ENCODE results near the gene DUS3L. TPM values are rescaled to one million over a fixed set of nuclear protein-coding genes. Genes with fewer than 3 reads are reported as not detected.

DUS3L gene
- 10 to 100 TPM; 22.3 to 33.2 (median 27.3) TPM for polyA plus RNA-seq (ENCODE audit: insufficient read depth in 1 of 5, insufficient read length in 5 of 5, low replicate concordance in 1 of 5)
- long read RNA-seq, donor 1, partial matches to known transcripts, result 7 of 9 reads
- long read RNA-seq, donor 1, other reads (novel, unspliced or antisense), result 0 of 9 reads
- long read RNA-seq, donor 2, partial matches to known transcripts, result 0 of 2 reads
- long read RNA-seq, donor 2, other reads (novel, unspliced or antisense), result 0 of 2 reads
- long read RNA-seq, donor 3, transcript DUS3L-201 (13 exons, 2,113 nt), result major isoform, 6 of 8 reads
- long read RNA-seq, donor 3, partial matches to known transcripts, result 0 of 8 reads
- long read RNA-seq, donor 3, other reads (novel, unspliced or antisense), result 0 of 8 reads
- long read RNA-seq, donor 4, partial matches to known transcripts, result 5 of 7 reads
- long read RNA-seq, donor 4, other reads (novel, unspliced or antisense), result 0 of 7 reads
- long read RNA-seq, donor 5, partial matches to known transcripts, result 5 of 7 reads
- long read RNA-seq, donor 5, other reads (novel, unspliced or antisense), result 0 of 7 reads
- long read RNA-seq, donor 6, partial matches to known transcripts, result 0 of 4 reads
- long read RNA-seq, donor 6, other reads (novel, unspliced or antisense), result 0 of 4 reads
- long read RNA-seq, donor 7, partial matches to known transcripts, result 0 of 4 reads
- long read RNA-seq, donor 7, other reads (novel, unspliced or antisense), result 0 of 4 reads
- long read RNA-seq, donor 8, partial matches to known transcripts, result 0 of 1 reads
- long read RNA-seq, donor 8, other reads (novel, unspliced or antisense), result 0 of 1 reads

- peak; percentile 95 for DNase-seq
Observed at GRCh38 chr19:5790559-5791520, at the start of gene DUS3L. DUS3L (minus strand) TSS chr19:5791163; CDS start chr19:5791141, 22 bp downstream.

- DNase-seq, result no peak
Observed at GRCh38 chr19:5839065-5840017, 48.4 kb upstream of the DUS3L start, which contains the start of gene FUT6. FUT6 (minus strand) TSS chr19:5839702; CDS start chr19:5832567, 7,135 bp downstream.

GRCh38 chr19:5838353-5839064 is 47.5 kb upstream of the DUS3L start:
- no peak for DNase-seq

- DNase-seq, result no peak
Observed at GRCh38 chr19:5837761-5838352, 46.9 kb upstream of the DUS3L start.

- DNase-seq, result no peak
Observed at GRCh38 chr19:5832527-5833216, 41.7 kb upstream of the DUS3L start.

GRCh38 chr19:5832061-5832460 is 41.1 kb upstream of the DUS3L start:
- no peak for DNase-seq

GRCh38 chr19:5831159-5831558 is 40.2 kb upstream of the DUS3L start:
- DNase-seq, result no peak

GRCh38 chr19:5829567-5830310 is 38.8 kb upstream of the DUS3L start:
- DNase-seq, result no peak

- DNase-seq, result peak in 1 of 2 donors; percentile 51
Observed at GRCh38 chr19:5828661-5829566, 38.0 kb upstream of the DUS3L start.

- peak; percentile 94 for DNase-seq
Observed at GRCh38 chr19:5827891-5828660, 37.1 kb upstream of the DUS3L start.

- DNase-seq, result no peak
Observed at GRCh38 chr19:5827342-5827890, 36.5 kb upstream of the DUS3L start.

- DNase-seq, result no peak
Observed at GRCh38 chr19:5826531-5827341, 35.8 kb upstream of the DUS3L start.

- no peak for DNase-seq
Observed at GRCh38 chr19:5825178-5825577, 34.2 kb upstream of the DUS3L start.

- no peak for DNase-seq
Observed at GRCh38 chr19:5824751-5825150, 33.8 kb upstream of the DUS3L start.

Measured in right lung (tissue), 10 donors.